ENCODE results near the gene NBPF20. TPM values are rescaled to one million over a fixed set of nuclear protein-coding genes. Genes with fewer than 3 reads are reported as not detected.
"Not testable (repeated sequence)": the region's sequence is repeated elsewhere in the genome, so short reads cannot be mapped to it uniquely, and the experiment has no call there.

Gene NBPF20
- total and polyA plus RNA-seq, 3 experiments from 2014 or later, result 0.62 to 1.9 (median 1.3) TPM

DNA sequence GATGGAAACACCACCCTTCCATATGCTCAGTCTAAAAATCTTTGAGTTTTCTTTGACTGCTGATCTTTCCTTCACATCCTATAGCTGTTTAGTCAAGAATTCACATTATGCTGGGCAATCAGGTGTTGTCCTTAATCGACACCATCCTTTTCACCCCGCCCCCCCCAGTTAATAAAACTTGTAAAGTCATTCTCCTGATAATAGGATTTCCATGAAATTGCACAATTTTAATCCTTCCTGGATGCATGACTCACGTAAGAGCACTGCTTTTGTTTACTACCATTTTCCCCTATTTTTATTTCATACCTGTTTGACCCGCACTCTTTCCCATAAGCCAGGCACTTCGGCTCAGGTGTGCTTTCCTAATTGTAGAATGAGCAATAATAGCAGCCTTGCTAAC lies 16.9 kb upstream of the NBPF20 start:
- CTCF ChIA-PET; H3K36me3 ChIP-seq (ENCODE audit: insufficient read depth, low read length); H3K27me3 Mint-ChIP-seq; H3K27me3 ChIP-seq (ENCODE audit: insufficient read depth, low read length, poor library complexity, severe bottlenecking); H3K9me3 ChIP-seq (ENCODE audit: low read length); H3K36me3 Mint-ChIP-seq; H3K9me3 Mint-ChIP-seq; H3K4me1 Mint-ChIP-seq; H3K27ac Mint-ChIP-seq; DNase-seq; H3K27ac ChIP-seq (ENCODE audit: low read depth, low read length); H3K4me1 ChIP-seq (ENCODE audit: insufficient read depth, low read length); POLR2A ChIA-PET; H3K4me3 Mint-ChIP-seq; H3K4me3 ChIP-seq (ENCODE audit: low read length): not testable (repeated sequence)

- H3K27ac ChIP-seq (ENCODE audit: low read depth, low read length); DNase-seq; H3K27ac Mint-ChIP-seq; H3K4me3 ChIP-seq (ENCODE audit: low read length); CTCF ChIA-PET; POLR2A ChIA-PET; H3K4me1 ChIP-seq (ENCODE audit: insufficient read depth, low read length); H3K9me3 ChIP-seq (ENCODE audit: low read length); H3K36me3 ChIP-seq (ENCODE audit: insufficient read depth, low read length): not testable (repeated sequence)
- Mint-ChIP-seq H3K9me3 (peaks cover 16 to 21% (median 21%) of the 10 kb centered on the region in 5 donors), H3K4me1 (peaks cover 2 to 18% (median 8%) of the 10 kb centered on the region in 3 donors), H3K4me3 (peak overlapping the region in 6 of 7 donors; percentile 51 to 68 (median 62)), H3K27me3 (peaks cover 48 to 49% of the 10 kb centered on the region in 2 donors), H3K36me3 (peaks cover 0 to 14% (median 0%) of the 10 kb centered on the region in 3 donors)
- H3K27me3 ChIP-seq (ENCODE audit: insufficient read depth, low read length, poor library complexity, severe bottlenecking), result peaks cover 15% of the 10 kb centered on the region
Measured at GRCh38 chr1:145431363-145432256, 6.2 kb upstream of the NBPF20 start.

- Mint-ChIP-seq H3K27me3 (peaks cover 46 to 48% of the 10 kb centered on the region in 2 donors), H3K4me1 (peaks cover 2 to 18% (median 8%) of the 10 kb centered on the region in 3 donors), H3K36me3 (peaks cover 0 to 14% (median 0%) of the 10 kb centered on the region in 3 donors), H3K9me3 (peaks cover 16 to 21% (median 21%) of the 10 kb centered on the region in 5 donors)
- H3K4me3 ChIP-seq (ENCODE audit: low read length); H3K27ac ChIP-seq (ENCODE audit: low read depth, low read length); H3K4me3 Mint-ChIP-seq; H3K4me1 ChIP-seq (ENCODE audit: insufficient read depth, low read length); DNase-seq; POLR2A ChIA-PET; H3K9me3 ChIP-seq (ENCODE audit: low read length); H3K27ac Mint-ChIP-seq; H3K36me3 ChIP-seq (ENCODE audit: insufficient read depth, low read length); CTCF ChIA-PET: not testable (repeated sequence)
- H3K27me3 ChIP-seq (ENCODE audit: insufficient read depth, low read length, poor library complexity, severe bottlenecking), result peaks cover 15% of the 10 kb centered on the region
Measured at GRCh38 chr1:145430830-145431229, 5.4 kb upstream of the NBPF20 start.

GRCh38 chr1:145429329-145429728 lies 3.9 kb upstream of the NBPF20 start:
- H3K4me1 ChIP-seq (ENCODE audit: insufficient read depth, low read length); DNase-seq; H3K9me3 ChIP-seq (ENCODE audit: low read length); H3K27ac ChIP-seq (ENCODE audit: low read depth, low read length); H3K4me3 ChIP-seq (ENCODE audit: low read length); H3K36me3 ChIP-seq (ENCODE audit: insufficient read depth, low read length); CTCF ChIA-PET; H3K27ac Mint-ChIP-seq: not testable (repeated sequence)
- H3K36me3 Mint-ChIP-seq, result peaks cover 0 to 14% (median 3%) of the 10 kb centered on the region in 3 donors
- H3K4me1 Mint-ChIP-seq, result peaks cover 10 to 23% (median 19%) of the 10 kb centered on the region in 3 donors
- H3K27me3 Mint-ChIP-seq, result peaks cover 48 to 49% of the 10 kb centered on the region in 2 donors
- H3K4me3 Mint-ChIP-seq, result peak overlapping the region in 2 of 7 donors; percentile 4 to 57
- peaks cover 15% of the 10 kb centered on the region for H3K27me3 ChIP-seq (ENCODE audit: insufficient read depth, low read length, poor library complexity, severe bottlenecking)
- H3K9me3 Mint-ChIP-seq, result peaks cover 16 to 21% (median 21%) of the 10 kb centered on the region in 5 donors
- POLR2A ChIA-PET, result interaction anchor here (0.6 kb wide), 1 partner anchor 270 kb away, joined by 4 read pairs; no protein-coding TSS in a partner anchor

GRCh38 chr1:145424612-145425435 lies 579 bp downstream of the NBPF20 start:
- Histone ChIP-seq H3K27me3 (ENCODE audit: insufficient read depth, low read length, poor library complexity, severe bottlenecking) (peaks cover 15% of the 10 kb centered on the region), H3K4me3 (ENCODE audit: low read length) (peak overlapping the region; percentile 76)
- H3K36me3 Mint-ChIP-seq; POLR2A ChIA-PET; H3K36me3 ChIP-seq (ENCODE audit: insufficient read depth, low read length); H3K27ac ChIP-seq (ENCODE audit: low read depth, low read length); CTCF ChIA-PET; H3K9me3 ChIP-seq (ENCODE audit: low read length); H3K4me1 ChIP-seq (ENCODE audit: insufficient read depth, low read length): not testable (repeated sequence)
- H3K4me3 Mint-ChIP-seq, result peak overlapping the region; percentile 94 to 98 (median 97)
- peaks cover 11 to 15% (median 15%) of the 10 kb centered on the region in 5 donors for H3K9me3 Mint-ChIP-seq
- peak overlapping the region; percentile 33 to 93 (median 88) for H3K27ac Mint-ChIP-seq
- DNase-seq, result peak; percentile 9 to 63 (median 42)
- H3K4me1 Mint-ChIP-seq, result peaks cover 7 to 12% (median 10%) of the 10 kb centered on the region in 3 donors
- H3K27me3 Mint-ChIP-seq, result peaks cover 26 to 30% of the 10 kb centered on the region in 2 donors

DNA sequence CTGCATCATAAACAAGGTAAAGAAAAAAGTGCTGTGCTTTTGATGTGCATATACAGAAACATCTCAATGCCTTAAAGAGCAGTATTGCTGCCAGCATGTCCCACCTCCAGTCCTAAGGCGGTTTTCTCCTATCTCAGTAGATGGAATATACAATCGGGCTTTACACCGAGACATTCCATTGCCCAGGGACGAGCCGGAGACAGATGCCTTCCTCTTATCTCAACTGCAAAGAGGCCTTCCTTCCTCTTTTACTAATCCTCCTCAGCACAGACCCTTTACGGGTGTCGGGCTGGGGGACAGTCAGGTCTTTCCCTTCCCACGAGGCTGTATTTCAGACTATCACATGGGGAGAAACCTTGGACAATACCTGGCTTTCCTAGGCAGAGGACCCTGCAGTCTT lies 10.3 kb downstream of the NBPF20 start:
- POLR2A ChIA-PET; H3K4me1 ChIP-seq (ENCODE audit: insufficient read depth, low read length); CTCF ChIA-PET; DNase-seq; H3K27ac ChIP-seq (ENCODE audit: low read depth, low read length); H3K4me3 Mint-ChIP-seq; H3K36me3 ChIP-seq (ENCODE audit: insufficient read depth, low read length); H3K4me1 Mint-ChIP-seq; H3K27me3 Mint-ChIP-seq; H3K27me3 ChIP-seq (ENCODE audit: insufficient read depth, low read length, poor library complexity, severe bottlenecking); H3K27ac Mint-ChIP-seq; H3K9me3 Mint-ChIP-seq; H3K9me3 ChIP-seq (ENCODE audit: low read length); H3K36me3 Mint-ChIP-seq; H3K4me3 ChIP-seq (ENCODE audit: low read length): not testable (repeated sequence)

DNA sequence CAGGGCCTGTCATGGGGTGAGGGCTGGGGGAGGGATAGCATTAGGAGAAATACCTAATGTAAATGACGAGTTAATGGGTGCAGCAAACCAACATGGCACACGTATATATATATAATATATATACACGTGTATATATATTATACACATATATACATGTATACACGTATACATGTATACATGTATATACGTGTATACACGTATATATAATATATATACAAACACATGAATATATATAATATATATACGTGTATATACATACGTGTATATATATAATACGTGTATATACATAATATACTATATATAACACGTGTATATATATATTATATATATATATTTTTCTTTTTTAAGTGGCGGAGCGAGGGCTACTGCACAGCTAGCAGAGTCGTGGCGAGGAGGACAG lies 18.1 kb downstream of the NBPF20 start:
- H3K4me1 Mint-ChIP-seq; H3K4me3 Mint-ChIP-seq; H3K27me3 ChIP-seq (ENCODE audit: insufficient read depth, low read length, poor library complexity, severe bottlenecking); CTCF ChIA-PET; H3K27ac Mint-ChIP-seq; H3K27me3 Mint-ChIP-seq; H3K36me3 ChIP-seq (ENCODE audit: insufficient read depth, low read length); H3K4me1 ChIP-seq (ENCODE audit: insufficient read depth, low read length); H3K36me3 Mint-ChIP-seq; H3K9me3 Mint-ChIP-seq; H3K9me3 ChIP-seq (ENCODE audit: low read length); DNase-seq; H3K4me3 ChIP-seq (ENCODE audit: low read length); POLR2A ChIA-PET; H3K27ac ChIP-seq (ENCODE audit: low read depth, low read length): not testable (repeated sequence)

- H3K27me3 ChIP-seq (ENCODE audit: insufficient read depth, low read length, poor library complexity, severe bottlenecking); POLR2A ChIA-PET; H3K36me3 ChIP-seq (ENCODE audit: insufficient read depth, low read length); H3K9me3 ChIP-seq (ENCODE audit: low read length); H3K4me1 Mint-ChIP-seq; H3K36me3 Mint-ChIP-seq; H3K4me3 Mint-ChIP-seq; CTCF ChIA-PET; H3K9me3 Mint-ChIP-seq; H3K4me3 ChIP-seq (ENCODE audit: low read length); H3K27ac ChIP-seq (ENCODE audit: low read depth, low read length); H3K27me3 Mint-ChIP-seq; DNase-seq; H3K4me1 ChIP-seq (ENCODE audit: insufficient read depth, low read length): not testable (repeated sequence)
- peak overlapping the region in 1 of 8 donors; percentile 26 for H3K27ac Mint-ChIP-seq
Measured at GRCh38 chr1:145404949-145405348, 20.5 kb downstream of the NBPF20 start.
